ENCODE results near the gene ITGA7. TPM values are rescaled to one million over a fixed set of nuclear protein-coding genes. Genes with fewer than 3 reads are reported as not detected.

The ITGA7 gene
- total RNA-seq, 1 donor from 2014 or later, result 33.2 TPM

DNA sequence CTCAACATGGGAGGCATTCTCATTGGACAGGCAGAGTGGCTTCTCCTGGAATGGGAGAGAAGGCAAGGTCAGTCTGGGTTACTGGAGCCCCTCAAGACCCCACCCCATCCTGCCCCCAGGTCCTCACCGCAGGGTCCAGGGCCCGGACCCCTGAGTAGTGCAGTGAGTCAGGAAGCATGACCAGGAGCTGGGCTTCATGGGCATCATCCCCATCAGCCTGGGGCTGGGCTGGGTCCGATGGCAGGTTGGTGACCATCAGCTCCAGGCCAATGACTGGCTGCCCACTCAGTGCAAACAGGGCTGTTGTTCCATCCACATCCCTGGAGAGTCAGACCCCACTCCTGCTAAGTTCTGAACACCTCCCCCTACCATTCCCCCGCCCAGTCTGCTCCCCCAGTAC is 13.1 kb downstream of the ITGA7 start:
- no peak overlapping the region for H3K4me3 Mint-ChIP-seq
- no peaks in the 10 kb centered on the region for H3K4me1 Mint-ChIP-seq
- H3K27me3 Mint-ChIP-seq (ENCODE audit: low read depth), result no peaks in the 10 kb centered on the region
- no peaks in the 10 kb centered on the region for H3K36me3 Mint-ChIP-seq
- no peaks in the 10 kb centered on the region for H3K9me3 Mint-ChIP-seq
- TF ChIP-seq, protein P1, sequence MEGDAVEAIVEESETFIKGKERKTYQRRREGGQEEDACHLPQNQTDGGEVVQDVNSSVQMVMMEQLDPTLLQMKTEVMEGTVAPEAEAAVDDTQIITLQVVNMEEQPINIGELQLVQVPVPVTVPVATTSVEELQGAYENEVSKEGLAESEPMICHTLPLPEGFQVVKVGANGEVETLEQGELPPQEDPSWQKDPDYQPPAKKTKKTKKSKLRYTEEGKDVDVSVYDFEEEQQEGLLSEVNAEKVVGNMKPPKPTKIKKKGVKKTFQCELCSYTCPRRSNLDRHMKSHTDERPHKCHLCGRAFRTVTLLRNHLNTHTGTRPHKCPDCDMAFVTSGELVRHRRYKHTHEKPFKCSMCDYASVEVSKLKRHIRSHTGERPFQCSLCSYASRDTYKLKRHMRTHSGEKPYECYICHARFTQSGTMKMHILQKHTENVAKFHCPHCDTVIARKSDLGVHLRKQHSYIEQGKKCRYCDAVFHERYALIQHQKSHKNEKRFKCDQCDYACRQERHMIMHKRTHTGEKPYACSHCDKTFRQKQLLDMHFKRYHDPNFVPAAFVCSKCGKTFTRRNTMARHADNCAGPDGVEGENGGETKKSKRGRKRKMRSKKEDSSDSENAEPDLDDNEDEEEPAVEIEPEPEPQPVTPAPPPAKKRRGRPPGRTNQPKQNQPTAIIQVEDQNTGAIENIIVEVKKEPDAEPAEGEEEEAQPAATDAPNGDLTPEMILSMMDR (IDR thresholded peaks at IDR 0.05; ENCODE audit: unreplicated experiment), result no peak
- no peak for DNase-seq (ENCODE audit: low spot score in 2 of 2, unreplicated experiment in 2 of 2)
- no peak overlapping the region for H3K27ac Mint-ChIP-seq

DNA sequence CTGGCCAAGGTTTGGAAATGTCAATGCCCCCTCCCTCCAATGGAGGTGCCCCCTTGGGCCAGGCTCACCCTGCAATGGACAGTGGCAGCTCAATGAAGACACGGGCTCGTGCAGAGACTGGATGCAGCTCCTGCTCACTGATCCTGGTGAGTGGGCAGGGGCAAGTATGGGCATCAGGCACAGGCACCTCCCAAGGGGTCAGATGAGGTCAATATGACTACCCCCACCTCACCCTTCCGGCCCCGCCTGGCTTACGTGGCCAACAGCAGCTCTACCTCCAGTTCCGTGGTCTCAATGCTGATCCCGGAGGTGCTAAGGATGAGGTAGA is 13.6 kb downstream of the ITGA7 start:
- H3K4me1 Mint-ChIP-seq, result no peaks in the 10 kb centered on the region
- no peaks in the 10 kb centered on the region for H3K27me3 Mint-ChIP-seq (ENCODE audit: low read depth)
- no peaks in the 10 kb centered on the region for H3K36me3 Mint-ChIP-seq
- TF ChIP-seq, protein P1 (IDR thresholded peaks at IDR 0.05; ENCODE audit: unreplicated experiment), result no peak
- H3K9me3 Mint-ChIP-seq, result no peaks in the 10 kb centered on the region
- no peak overlapping the region for H3K27ac Mint-ChIP-seq
- H3K4me3 Mint-ChIP-seq, result no peak overlapping the region
- DNase-seq (ENCODE audit: low spot score in 2 of 2, unreplicated experiment in 2 of 2), result no peak

DNA sequence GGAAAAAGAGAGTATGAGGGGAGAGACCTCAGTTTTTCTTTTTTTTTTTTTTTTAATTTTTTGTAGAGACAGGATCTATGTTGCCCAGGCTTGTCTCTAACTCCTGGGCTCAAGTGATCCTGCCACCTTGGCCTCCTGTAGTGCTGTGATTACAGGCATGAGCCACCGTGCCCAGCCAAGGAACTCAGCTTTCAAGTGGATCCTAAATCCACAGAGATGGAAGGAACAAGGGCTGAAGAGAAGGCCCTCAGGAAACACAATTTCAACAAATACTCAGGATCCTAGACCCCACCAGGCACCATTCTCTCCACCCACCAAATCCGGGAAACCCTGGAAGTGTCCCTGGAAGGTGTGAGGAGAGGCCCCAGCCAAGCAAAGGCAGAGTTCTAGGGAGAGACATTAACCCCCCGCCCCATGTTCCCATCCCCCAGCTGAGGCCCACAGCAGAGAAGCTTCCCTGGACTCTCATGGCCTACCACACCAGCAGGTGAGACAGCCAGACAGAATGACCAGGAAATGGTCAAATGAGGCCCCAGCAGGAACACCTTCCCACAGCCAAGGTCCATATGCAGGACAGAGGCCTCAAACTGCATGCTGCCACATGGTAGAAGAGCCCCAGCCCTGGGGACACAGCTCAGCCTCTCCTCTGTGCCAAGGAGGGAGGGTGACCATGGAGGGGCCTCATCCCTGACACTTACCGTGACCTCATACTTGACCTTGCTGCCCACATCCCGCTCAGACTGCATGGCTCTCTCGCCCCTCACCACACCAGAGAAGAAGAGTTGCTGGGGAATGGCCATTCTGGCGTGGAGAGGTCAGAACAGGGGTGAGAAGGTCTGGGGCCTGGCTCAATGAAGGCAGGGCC is 14.1 kb downstream of the ITGA7 start:
- DNase-seq (ENCODE audit: low spot score in 2 of 2, unreplicated experiment in 2 of 2), result no peak
- Mint-ChIP-seq H3K4me3 (no peak overlapping the region), H3K27ac (no peak overlapping the region), H3K9me3 (no peaks in the 10 kb centered on the region), H3K36me3 (no peaks in the 10 kb centered on the region), H3K27me3 (ENCODE audit: low read depth) (no peaks in the 10 kb centered on the region), H3K4me1 (no peaks in the 10 kb centered on the region)
- TF ChIP-seq, protein P1 (IDR thresholded peaks at IDR 0.05; ENCODE audit: unreplicated experiment), result no peak

DNA sequence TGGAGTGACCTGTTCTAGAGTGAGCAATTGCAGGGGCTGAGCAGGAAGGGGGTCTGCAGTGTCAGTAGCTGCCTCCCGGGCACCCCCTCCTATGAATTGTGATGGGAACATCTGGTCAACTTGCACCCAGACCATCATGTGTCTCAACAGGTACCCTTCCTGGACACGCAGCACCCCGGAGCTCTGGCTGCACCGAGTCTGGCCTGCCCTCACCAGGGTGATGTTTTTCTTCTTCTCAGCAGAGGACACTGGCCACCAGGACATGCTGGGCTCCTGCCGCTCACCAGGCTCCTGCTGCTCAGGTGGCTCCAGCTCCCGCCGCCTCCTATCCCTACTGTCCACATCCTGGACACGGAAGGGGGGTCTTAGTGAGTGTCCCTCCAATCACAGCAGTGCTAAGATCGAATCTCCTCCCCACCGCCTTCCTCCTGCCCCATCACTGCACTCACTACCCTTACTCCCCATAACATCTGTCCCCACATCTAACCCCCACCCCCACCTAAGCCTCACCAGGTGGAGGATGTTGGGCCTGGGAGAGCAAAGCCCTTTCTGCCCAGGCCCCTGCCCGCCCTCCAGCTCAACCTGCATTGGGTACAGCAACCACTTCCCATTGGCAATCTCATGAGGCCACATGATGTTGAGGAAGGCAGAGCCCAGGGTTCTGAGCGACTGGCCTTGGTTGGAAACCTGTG is 14.9 kb downstream of the ITGA7 start:
- DNase-seq (ENCODE audit: low spot score in 2 of 2, unreplicated experiment in 2 of 2), result no peak
- Mint-ChIP-seq H3K36me3 (no peaks in the 10 kb centered on the region), H3K27me3 (ENCODE audit: low read depth) (no peaks in the 10 kb centered on the region), H3K9me3 (no peaks in the 10 kb centered on the region), H3K27ac (no peak overlapping the region), H3K4me1 (no peaks in the 10 kb centered on the region), H3K4me3 (no peak overlapping the region)
- TF ChIP-seq, protein P1 (IDR thresholded peaks at IDR 0.05; ENCODE audit: unreplicated experiment), result no peak

DNA sequence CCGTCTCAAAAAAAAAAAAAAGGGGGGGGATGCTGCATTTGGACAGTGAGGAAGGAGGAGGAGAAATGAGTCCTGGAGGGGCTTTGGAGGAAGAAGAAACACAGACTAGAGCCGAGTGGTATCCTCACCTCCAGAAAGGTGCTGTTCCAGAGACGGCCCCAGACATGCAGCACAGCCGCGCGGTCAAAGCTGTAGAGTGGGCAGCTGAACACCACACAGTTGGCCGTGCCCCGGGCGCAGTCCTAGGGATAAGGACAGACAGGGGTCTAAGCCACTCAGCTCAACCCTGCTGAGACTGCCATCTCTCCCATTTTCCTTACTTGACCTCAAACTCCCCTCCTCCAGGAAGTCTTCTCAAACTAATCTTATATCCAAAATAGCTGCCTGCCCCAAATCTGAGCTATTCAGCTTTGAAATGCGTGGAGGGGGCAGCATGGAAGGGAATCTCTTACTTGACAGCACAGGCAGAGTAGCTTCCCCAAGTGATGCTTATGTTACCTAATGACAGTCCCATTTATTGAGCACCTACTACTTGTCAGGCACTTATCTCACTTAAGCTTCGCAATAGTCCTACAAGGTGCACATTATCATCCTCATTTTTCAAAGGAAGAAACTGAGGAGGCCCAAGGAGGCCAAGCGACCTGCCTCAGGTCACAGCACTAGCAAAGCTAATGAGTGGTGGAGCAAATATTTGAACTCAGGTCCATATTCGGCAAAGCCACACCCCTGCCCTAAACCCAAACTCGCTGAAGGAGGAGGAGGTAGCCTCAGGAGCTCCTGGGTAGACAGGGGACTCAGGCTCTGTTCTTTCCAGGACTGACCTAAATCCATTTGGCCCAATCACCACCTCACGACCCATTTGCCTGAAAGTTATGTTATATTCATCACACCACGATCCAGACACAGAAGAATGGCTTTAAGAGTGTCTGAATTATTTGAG is 18.7 kb downstream of the ITGA7 start:
- H3K4me3 Mint-ChIP-seq, result no peak overlapping the region
- peaks cover 10% of the 10 kb centered on the region for H3K27me3 Mint-ChIP-seq (ENCODE audit: low read depth)
- no peak for DNase-seq (ENCODE audit: low spot score in 2 of 2, unreplicated experiment in 2 of 2)
- H3K9me3 Mint-ChIP-seq, result no peaks in the 10 kb centered on the region
- no peaks in the 10 kb centered on the region for H3K36me3 Mint-ChIP-seq
- TF ChIP-seq, protein P1 (IDR thresholded peaks at IDR 0.05; ENCODE audit: unreplicated experiment), result no peak
- H3K4me1 Mint-ChIP-seq, result no peaks in the 10 kb centered on the region
- H3K27ac Mint-ChIP-seq, result no peak overlapping the region

Measured in mesothelial cell of epicardium (in vitro differentiated cells).